Measurements from ENCODE around the gene AP5Z1.

AP5Z1 gene

DNA sequence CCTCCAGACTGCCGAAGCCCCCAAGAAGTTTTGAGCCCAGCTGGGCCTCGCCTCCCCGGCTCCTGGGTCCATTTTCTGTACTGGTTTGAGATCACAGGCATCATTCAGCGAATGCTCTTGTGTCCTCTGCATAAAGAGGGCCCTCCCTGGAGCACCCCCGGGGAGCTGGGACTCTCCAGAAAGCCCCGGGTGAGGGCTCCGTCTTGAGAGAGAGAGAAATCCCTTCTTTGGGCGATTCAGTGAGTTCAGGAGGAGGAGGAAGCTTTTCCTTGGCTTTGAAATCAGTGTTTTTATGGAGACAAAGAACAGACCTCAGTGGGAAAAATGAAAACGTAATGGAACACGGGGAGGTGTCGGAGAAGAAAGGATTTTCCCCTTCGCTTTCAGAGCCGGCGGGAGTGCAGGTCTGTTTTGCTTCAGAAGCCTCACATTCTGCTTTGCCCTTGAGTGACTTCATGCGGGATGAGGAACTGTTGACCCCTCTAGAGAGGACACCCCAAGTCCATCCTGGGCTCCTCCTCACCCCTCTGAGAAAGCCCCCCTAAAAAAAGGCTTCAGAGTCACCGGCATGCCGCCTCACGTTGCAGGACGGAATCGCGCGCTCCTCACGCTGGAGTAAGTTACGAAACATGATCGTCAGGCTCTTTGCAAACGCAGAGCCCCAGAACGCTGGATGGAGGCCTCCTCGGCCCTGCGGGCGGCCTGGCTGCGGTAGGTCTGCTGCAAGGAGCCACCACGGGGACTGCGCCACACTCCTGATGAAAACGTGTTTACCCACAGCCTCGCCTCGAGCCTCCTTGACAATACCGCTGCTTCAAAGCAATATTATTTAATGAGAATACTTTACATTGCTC is 8.5 kb upstream of the AP5Z1 start:
- no peak for DNase-seq

DNA sequence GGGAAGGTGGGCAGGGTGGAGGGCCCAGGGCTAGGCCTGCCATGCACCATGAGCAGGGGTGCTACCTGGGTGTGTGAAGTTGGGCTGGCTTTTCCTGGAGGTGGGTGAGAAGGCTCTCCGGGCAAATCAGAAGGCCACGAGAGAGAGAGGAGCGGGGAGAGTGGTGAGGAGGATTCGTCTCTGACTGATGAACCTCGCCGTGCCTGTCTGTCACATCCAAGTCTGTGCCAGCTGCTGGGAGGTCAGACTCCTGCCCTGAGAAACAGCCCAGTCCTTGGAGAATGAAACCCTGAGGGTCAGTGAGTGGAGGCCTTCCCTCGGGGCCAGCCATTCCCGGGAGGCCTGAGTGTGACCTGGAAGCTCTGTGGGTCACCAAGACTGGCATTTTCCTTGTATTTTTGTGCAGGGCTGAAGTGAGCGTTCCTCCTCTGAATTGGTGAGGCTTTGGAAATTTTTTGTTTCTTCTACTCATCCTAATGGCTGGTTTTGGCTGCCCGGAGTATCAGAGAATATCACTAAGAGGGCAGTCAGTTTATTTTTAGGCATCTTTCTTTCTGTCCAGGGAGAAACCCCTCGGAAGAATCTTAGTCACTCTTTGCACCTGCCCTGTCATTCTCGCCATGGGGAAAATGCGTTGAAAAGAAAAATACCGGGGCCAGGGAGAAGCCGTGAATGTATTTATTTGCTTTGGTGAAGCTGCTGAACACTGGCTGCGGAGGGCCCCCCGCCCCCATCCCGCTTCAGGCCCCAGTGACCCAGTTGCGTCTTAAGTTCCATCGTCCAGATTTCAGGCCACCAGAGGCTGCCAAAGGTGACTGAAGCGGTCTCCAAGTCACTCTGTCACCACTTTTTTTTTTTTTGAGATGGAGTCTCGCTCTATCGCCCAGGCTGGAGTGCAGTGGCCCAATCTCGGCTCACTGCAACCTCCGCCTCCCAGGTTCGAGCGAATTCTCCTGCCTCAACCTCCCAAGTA is 6.5 kb upstream of the AP5Z1 start:
- DNase-seq: no peak

DNA sequence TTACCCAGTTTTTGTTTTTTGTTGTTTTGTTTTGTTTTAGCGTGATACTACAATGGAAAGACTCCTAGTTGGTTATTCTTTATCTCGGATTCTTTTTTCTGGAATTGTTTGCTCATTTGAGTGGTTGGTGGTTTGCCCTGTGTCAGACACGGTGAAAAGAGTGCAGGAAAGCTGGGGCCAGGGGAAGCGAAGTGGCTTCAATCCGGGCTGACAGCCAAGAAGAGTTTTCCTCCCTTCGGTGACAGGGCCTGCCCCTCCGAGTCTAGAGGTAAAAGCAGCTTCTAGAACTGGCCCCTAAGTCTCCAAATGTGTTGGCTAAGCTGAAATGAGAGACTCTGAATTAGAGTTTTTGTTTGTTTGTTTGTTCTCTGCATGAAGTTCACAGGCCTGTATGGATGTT is 5.7 kb upstream of the AP5Z1 start:
- DNase-seq: no peak

DNA sequence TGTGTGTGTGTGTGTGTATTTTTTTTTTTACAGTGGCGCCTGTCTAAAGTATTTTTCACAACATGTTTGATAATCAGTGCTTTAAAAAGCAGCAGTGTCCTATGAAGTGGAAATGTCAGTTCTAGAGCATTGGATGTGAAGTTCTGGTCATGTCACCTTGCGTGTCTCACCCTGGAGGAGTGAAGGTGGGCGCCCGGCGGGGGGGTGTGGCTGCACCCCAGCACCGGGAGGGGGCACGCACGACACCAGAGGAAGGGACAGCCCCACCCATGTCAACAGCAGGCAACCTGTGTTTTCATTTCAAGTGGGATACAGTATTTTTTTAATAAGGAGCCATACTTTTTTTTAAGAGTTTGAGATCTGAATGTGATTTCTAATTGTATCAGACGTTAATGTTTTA is 4.5 kb upstream of the AP5Z1 start:
- DNase-seq: no peak

DNA sequence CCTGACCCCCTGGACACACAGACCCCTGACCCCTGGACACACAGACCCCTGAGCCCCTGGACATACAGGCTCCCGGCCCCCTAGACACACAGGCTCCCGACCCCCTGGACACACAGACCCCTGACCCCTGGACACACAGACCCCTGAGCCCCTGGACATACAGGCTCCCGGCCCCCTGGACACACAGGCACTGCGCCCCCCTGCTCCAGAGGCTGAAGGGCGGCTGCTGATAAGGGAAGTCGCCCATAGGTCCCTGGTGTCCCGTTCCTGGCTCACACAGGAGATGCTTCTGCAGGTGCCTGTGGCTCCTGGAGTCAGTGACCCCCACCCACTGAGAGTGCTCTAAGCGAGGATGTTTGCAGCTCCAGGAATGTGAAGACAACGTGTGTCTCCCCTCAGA is 3.7 kb upstream of the AP5Z1 start:
- no peak for DNase-seq

DNA sequence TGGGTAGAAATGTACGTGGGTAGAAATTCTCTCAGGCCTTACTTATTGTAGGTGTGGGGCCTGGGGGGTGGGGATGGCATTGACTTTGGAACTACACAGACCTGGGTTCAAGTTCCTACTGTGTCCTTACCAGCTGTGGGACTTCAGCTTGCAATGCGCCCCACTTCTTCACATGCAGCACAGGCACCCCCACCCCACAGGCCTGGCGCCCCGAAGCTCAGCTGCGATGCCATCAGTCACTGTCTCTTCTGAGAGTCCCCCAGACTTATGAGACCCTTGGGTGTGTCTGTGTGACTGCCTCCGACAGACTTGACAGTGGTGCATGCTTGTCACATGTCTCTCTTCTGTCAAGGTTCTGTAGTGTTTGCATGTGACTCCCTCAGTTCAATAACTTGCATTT is 3.1 kb upstream of the AP5Z1 start:
- DNase-seq: no peak

DNA sequence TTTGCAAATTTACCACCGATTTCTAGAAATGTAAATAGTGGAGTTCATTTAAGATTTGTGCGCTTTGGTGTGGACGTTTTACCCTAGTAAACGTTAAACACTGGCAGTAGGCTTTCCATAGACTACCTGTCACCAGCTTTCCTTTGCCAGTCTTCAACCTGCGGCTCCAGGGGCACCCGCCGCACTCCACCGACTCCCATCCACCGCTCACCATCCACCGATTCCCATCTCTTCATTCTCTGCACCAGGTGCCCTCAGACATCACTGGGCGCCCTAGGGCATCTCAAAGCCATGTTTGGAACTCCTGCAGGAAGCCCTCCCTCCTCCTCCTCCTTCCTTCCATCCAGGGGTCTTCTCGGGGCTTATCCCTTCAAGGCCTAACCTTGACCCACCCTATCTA is 1.4 kb upstream of the AP5Z1 start:
- DNase-seq: no peak

DNA sequence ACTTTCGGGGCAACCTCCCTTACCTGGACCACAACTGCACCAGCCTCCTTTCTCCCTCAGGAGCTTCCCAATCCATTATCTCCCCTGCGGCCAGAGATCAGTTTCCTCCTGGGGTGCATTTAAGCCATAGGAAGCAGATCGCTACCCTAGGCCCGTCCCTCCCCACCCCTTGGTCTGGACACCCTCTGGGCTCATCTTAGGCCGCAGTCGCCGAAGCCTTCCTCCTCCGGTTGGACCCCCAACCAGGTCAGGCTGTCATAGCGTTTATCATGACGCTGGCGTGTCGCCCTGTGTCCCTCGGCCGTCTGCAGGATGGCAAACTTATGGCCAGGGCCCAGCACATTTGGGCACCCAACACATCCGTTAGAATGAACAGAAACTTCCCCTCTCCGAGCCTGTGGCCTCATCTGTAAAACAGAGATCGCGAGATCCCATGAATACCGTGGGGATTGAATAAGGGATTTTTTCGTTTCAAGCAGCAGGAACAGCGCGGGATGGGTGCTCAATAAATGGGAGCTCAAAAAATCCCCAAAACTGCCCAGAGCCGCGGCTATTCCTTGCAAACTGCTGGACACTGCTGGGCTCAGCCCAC is 669 bp upstream of the AP5Z1 start:
- DNase-seq: no peak

DNA sequence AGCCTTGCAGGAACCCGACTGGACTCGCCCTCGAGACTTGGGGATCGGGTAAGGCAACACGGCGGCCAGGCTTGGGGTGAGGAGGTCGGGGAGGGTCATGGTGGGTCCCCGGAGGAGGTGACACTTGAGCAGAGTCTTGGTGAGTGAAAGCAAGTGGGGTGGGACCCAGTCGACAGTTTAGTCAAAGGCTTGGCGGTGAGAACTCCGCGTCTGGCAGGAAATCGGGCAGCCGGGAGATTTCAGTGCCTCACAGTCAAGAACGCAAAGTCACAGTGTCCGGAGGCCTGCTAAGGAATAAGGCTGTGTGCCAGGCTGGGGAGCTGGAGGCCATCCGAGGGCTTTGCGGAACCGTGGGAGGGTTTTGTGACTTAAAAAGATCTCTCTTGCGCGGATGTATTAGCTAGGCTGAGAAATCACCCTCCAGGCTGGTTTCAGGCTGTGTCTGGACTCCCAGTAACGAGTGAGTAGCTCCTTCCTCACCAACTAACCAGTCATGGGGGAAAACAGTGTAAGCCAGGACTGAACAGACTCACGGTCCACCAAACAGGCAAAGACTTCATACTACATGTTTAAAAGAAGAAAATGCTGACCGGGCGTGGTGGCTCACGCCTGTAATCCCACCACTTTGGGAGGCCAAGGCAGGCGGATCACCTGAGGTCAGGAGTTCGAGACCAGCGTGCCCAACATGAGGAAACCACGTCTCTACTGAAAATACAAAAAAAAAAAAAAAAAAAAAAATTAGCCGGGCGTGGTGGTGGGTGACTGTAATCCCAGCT is 613 bp downstream of the AP5Z1 start:
- DNase-seq: no peak

DNA sequence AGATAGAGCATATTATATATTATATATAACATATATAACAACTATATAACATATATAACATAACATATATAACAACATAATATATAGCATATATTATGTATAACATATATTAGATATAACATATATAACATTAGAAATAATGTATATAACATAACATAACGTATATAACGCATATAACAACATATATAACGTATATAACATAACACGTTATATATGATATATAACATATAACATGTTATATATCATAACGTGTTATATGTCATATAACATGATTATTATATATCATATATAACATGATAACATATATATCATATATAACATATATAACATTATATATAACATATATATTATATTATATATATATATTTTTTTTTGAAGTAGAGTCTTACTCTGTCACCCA is 3.7 kb downstream of the AP5Z1 start:
- no peak for DNase-seq

DNA sequence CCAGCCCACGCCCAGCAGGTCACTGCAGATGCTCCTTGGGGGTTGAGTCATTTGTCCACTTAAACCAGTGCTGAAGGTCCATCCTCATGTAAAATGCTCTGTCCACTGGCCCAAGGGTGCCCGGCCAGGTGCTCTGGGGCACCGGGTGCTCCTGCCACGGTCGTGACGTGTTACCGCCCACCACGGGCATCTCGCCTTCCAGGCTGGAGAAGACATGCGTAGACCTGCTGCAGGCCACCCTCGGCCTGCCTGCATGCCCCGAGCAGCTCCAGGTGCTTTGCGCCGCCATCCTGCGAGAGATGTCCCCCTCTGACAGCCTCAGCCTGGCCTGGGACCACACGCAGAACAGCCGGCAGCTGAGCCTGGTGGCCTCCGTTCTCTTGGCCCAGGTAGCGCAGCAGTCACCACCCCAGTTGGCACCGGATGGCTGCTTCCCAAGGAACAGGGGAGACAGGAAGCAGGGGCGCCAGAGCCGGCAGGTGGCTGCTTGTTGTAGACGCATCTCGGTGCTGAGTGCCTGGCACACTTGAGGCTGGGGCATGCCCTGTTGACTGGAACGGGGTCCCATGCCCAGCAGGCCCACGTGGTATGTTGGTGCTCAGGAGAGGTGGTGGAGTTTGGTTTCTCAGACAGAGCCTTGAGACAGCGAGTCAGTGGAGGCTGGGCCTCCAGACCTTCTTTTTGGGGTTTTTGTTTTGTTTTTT is 6.1 kb downstream of the AP5Z1 start:
- no peak for DNase-seq

DNA sequence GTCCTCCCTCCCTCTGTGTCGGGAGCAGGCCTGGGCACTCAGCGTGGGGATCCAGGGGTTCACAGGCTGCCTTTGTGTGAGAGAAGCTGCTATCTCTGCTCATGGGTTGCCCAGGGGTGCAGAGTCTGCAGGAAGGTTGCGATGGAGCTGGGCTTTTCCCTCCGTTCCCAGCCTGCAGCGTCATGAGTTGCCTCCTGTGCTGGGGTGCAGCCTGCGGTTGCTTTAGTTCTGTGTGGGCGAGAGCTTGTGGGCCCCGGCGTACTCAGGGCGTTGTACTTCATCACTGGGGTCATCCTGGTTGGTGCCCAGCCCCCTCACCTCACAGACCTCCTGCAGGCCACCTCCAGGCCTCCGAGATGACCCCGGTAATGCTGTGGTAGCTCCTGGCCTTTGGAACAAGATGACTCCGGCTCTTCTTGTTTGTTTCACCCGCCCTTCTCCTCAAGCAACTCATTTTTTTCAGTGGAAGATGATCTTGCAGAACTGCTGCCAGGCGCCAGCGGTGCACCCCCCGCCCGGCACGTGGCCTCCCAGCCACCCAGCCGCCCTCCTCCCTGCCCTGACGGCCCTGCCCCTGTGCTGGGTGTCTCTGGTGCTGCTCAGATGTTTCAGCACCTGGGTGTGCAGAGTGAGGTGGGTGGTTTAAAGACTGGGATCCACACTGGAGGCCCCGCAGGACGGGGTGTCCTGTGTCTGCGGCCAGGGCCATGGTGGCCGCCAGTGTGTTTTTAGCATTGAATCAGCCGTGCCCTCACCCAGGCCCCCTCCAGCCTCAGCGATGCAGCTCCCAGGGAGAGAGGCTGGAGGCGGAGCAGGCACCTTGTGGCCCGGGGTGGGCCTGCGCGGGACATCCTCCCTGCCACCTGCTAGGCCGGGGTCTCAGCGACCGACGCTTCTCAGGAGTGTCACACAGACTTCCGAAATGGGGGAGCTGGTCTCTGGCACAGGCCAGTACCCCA is 7.2 kb downstream of the AP5Z1 start:
- DNase-seq: no peak

DNA sequence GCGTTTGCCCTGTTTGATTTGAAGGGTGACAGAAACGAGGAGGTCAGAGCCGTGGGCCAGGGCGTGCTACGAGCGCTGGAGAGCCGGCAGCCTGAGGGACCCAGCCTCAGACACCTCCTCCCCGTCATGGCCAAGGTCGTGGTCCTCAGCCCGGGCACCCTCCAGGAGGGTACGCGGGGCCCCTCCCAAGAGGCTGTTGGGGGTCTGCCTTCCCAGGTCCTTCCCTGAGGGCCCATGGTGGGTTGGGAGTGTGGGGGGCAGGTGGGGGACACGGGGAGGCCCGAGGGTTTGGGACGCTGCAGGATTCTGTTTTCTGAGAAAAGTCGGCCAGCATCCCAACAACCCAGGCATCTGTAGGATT is 7.8 kb downstream of the AP5Z1 start:
- DNase-seq: no peak

DNA sequence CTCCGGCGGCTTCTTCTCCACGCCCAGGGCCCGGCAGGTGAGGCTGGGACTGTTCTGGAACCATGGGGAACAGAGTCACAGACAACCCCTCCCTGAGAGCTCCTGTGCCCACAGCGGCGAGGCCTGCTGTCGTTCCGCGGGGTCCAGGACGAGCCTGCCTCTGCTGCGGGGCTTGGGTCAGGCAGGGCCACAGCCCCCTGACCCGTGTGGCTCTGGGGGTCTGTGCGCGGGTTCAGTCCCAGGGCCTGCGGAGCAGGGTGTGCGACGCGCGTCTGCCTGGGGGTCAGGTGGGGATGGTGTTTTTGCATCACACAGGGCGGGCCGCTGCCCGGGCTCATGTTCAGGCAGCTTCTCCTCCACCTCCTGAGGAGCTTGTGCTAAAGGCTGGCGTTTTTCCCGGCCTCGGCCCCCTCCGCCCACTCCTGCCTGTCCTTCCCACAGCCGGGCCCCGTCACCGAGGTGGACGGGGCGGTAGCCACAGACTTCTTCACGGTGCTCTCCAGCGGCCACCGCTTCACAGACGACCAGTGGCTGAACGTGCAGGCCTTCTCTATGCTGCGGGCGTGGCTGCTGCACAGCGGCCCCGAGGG is 8.4 kb downstream of the AP5Z1 start:
- no peak for DNase-seq

DNA sequence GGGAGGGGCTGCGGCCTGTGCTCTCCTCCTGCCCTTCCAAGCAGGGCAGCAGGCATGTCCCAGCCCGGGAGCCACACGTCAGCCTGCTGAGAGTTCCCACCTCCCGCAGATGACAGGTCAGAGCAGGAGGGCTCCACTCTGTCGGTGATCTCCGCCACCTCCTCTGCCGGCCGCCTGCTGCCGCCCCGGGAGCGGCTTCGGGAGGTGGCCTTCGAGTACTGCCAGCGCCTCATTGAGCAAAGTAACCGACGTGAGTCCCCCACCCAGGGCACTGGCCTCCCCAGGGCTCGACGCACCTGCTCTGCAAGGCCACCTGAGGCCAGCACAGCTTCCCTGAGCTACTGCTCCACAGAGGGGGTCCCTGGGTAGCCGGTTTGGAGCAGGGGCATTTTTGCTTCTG is 9.4 kb downstream of the AP5Z1 start:
- no peak for DNase-seq

DNA sequence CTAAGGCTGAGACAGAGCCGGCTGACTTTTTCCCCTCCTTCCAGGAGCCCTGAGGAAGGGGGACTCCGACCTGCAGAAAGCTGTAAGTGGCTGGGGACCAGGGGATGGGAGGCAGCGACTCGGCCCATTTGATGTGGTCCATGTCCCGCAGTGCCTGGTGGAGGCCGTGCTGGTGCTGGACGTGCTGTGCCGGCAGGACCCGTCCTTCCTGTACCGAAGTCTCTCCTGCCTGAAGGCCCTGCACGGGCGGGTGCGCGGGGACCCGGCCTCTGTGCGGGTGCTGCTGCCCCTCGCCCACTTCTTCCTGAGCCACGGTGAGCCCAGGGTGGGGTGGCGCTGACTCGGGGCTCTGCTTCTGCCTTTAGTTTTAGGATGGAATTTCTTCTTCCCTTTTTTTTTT is 9.9 kb downstream of the AP5Z1 start:
- no peak for DNase-seq

DNA sequence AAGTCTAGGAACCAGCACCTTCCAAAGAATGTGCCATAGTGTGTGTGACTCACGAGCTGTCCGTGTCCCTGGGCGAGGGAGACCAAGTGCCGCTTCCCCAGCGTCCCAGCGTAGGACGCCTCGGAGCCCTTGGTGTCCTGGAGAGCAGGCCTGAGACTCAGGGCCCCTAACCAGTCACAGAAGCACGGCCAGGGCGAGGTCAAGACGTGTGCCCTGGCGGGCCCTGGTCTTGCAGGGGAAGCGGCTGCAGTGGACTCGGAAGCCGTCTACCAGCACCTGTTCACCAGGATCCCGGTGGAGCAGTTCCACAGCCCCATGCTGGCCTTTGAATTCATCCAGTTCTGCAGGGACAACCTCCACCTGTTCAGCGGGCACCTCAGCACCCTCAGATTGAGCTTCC is 10.6 kb downstream of the AP5Z1 start:
- DNase-seq: no peak

DNA sequence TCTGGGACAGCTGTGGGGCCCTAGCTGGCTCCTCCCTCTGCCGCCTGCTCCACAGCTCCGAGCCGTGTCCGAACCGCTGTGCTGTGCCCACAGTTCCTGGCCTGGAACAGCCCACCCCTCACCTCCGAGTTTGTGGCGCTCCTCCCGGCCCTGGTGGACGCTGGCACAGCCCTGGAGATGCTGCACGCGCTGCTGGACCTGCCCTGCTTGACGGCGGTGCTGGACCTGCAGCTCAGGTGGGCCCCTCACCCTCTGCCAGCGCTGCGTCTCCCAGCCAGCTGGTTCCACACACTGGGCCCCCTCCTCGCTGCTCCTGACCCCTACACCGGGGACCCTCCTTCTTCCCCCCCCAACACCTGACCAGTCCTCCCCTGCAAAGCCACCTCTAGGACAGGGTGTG is 12.1 kb downstream of the AP5Z1 start:
- no peak for DNase-seq

DNA sequence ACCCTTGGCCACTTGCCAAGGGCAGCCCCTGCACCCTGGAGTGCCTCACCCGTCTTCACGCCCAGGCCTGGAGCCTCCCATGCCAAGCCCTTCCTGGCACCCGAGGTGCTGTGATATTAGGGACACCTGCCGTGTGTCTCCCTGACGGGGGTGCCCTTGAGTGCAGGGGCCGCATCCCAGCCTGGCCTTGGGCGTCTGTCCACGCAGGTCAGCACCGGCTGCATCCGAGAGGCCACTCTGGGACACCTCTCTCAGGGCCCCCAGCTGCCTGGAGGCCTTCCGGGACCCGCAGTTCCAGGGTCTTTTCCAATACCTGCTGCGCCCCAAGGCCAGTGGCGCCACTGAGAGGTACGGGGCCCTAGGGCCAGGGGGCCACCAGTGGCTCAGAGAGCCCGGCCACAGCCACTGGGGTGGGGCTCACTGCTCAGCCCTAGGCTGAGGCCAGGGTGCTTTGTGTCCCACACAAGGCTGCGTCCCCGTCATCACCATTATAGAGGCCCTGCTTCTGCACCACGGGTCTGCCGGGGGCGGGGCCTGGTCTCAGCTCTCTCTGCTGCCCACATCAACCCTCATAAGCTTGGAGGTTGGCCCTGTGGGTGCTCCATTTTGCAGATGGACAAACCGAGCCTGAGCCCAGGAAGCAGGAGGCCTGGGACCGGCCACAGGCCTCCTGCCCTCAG is 12.7 kb downstream of the AP5Z1 start:
- DNase-seq: no peak

DNA sequence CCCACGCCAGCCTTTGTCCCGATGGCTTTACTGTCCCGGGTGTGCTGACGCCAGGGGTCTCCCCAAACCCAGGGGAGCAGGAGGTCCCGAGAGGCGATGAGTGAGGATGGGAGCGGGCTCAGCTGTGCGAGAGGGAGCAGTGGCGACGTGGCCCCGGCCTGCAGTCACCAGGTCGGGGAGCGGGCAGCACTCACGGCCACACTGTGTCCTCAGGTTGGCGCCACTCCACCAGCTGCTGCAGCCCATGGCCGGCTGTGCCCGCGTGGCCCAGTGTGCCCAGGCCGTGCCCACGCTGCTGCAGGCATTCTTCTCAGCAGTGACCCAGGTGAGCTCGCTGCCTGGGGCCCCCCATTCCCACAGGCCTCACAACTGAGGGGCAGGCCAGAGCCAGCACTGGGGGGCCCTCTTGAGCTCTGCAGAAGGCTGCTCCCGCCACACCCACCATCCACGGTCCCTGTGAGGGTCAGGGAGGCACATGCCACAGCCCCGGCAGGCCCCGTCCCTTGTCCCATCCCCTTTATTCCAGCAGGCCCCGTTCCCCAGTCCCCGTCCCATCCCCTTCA is 13.3 kb downstream of the AP5Z1 start:
- DNase-seq: no peak
